ENCODE data around the gene SCGB1D1. TPM values are rescaled to one million over a fixed set of nuclear protein-coding genes. Genes with fewer than 3 reads are reported as not detected.

Gene SCGB1D1
- polyA plus RNA-seq, 3 donors: not detected

DNA sequence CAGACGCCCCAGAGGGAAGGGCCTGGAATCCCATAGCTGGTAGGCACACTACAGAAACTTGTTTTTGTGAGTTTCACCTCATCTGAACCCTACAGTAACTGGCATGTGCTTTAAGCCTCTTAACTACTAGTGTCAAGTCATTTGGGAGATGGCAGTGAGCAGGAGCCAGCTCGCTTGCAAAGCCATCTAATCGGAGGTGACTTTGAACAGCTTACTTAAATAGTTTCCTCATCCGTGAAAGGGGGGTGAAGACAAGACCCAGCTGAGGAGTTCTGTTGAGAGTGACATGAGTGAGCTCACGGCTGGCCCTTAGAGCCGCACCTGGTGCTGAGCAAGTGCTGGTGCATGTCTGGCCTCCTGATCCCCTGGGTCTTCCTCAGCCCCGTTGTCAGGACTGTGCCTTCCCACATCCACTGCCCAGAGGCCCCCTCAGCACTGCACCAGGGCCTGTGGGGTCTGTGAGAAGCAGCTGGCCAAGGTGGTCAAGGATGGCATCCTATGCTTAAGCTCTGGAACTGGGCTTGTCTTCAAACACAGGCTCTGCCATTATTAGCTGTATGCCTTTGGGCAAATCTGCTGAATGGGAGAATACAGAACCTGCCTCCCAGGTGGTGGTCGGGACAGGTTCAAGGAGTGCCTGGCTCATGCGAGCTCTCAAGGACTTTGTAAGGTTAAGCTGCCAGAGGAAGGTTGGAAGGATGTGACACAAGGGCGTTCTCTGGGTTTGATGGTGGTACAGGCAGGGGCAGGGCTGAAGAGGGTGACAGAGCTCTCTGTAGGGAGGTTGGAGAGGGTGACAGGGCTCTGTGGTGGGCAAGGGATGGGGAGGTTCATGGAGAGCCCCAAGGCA is 38.9 kb upstream of the SCGB1D1 start:
- Histone ChIP-seq H3K9me3 (replicated peaks in 1 of 2; ENCODE audit: control insufficient read depth in 1 of 2, insufficient read depth in 1 of 2, low read length in 2 of 2) (no peaks in the 10 kb centered on the region), H3K27ac (ENCODE audit: low read depth in 1 of 2, low read length in 2 of 2) (no peak overlapping the region), H3K36me3 (replicated peaks in 1 of 2; ENCODE audit: control insufficient read depth in 1 of 2, insufficient read depth in 2 of 2, low read length in 2 of 2) (peaks cover 57 to 73% of the 10 kb centered on the region in 2 donors), H3K4me1 (ENCODE audit: control insufficient read depth in 1 of 2, insufficient read depth in 2 of 2, low read length in 2 of 2) (peaks cover 6 to 9% of the 10 kb centered on the region in 2 donors), H2AFZ (ENCODE audit: insufficient read depth, low read depth, low read length, poor library complexity, severe bottlenecking) (no peak overlapping the region), H3K4me3 (replicated peaks in 1 of 3; ENCODE audit: low read depth in 2 of 3, low read length in 3 of 3) (no peak overlapping the region), H3K9ac (ENCODE audit: insufficient read depth, low read length, poor library complexity, severe bottlenecking) (no peak overlapping the region), H3K79me2 (ENCODE audit: insufficient read depth, low read length) (no peaks in the 10 kb centered on the region), H4K20me1 (ENCODE audit: insufficient read depth, low read length) (no peaks in the 10 kb centered on the region), H3K27me3 (ENCODE audit: control insufficient read depth in 2 of 2, insufficient read depth in 2 of 2, low read length in 2 of 2) (no peaks in the 10 kb centered on the region), H3K4me2 (replicated peaks; ENCODE audit: extremely low read depth, low read length, poor library complexity, severe bottlenecking) (no peak overlapping the region)
- peak overlapping the region in 6 of 7 donors; percentile 46 to 82 (median 70) for H3K27ac Mint-ChIP-seq
- peaks cover 66 to 85% of the 10 kb centered on the region in 2 donors for H3K36me3 Mint-ChIP-seq
- WGBS (ENCODE audit: insufficient coverage): 97% methylated on average over 8 of the region's 10 CpGs
- no peaks in the 10 kb centered on the region for H3K9me3 Mint-ChIP-seq
- no peak for DNase-seq
- intact Hi-C loops (cut with micrococcal nuclease): no loop called here
- TF ChIP-seq, protein P1, sequence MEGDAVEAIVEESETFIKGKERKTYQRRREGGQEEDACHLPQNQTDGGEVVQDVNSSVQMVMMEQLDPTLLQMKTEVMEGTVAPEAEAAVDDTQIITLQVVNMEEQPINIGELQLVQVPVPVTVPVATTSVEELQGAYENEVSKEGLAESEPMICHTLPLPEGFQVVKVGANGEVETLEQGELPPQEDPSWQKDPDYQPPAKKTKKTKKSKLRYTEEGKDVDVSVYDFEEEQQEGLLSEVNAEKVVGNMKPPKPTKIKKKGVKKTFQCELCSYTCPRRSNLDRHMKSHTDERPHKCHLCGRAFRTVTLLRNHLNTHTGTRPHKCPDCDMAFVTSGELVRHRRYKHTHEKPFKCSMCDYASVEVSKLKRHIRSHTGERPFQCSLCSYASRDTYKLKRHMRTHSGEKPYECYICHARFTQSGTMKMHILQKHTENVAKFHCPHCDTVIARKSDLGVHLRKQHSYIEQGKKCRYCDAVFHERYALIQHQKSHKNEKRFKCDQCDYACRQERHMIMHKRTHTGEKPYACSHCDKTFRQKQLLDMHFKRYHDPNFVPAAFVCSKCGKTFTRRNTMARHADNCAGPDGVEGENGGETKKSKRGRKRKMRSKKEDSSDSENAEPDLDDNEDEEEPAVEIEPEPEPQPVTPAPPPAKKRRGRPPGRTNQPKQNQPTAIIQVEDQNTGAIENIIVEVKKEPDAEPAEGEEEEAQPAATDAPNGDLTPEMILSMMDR (IDR thresholded peaks at IDR 0.05): no peak
- peaks cover 11% of the 10 kb centered on the region for H3K4me1 Mint-ChIP-seq
- no peak overlapping the region for H3K4me3 Mint-ChIP-seq
- no peaks in the 10 kb centered on the region for H3K27me3 Mint-ChIP-seq (ENCODE audit: low read depth in 3 of 3)

DNA sequence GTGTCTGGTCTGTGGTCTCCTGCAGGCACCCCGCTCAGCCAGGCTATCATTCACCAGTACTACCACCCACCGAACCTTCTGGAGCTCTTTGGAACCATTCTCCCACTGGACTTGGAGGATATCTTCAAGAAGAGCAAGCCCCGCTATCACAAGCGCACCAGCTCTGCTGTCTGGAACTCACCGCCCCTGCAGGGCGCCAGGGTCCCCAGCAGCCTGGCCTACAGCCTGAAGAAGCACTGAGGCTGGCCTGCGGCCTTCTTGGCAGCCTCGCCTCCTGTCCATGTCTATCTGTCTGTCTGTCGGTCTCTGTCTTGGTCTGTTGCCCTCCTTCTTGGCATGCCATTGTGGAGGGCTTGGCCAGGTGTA is 38.3 kb upstream of the SCGB1D1 start:
- Histone ChIP-seq H2AFZ (ENCODE audit: insufficient read depth, low read depth, low read length, poor library complexity, severe bottlenecking) (no peak overlapping the region), H3K9ac (ENCODE audit: insufficient read depth, low read length, poor library complexity, severe bottlenecking) (no peak overlapping the region), H3K4me3 (replicated peaks in 1 of 3; ENCODE audit: low read depth in 2 of 3, low read length in 3 of 3) (no peak overlapping the region), H4K20me1 (ENCODE audit: insufficient read depth, low read length) (no peaks in the 10 kb centered on the region), H3K79me2 (ENCODE audit: insufficient read depth, low read length) (no peaks in the 10 kb centered on the region), H3K9me3 (replicated peaks in 1 of 2; ENCODE audit: control insufficient read depth in 1 of 2, insufficient read depth in 1 of 2, low read length in 2 of 2) (no peaks in the 10 kb centered on the region), H3K36me3 (replicated peaks in 1 of 2; ENCODE audit: control insufficient read depth in 1 of 2, insufficient read depth in 2 of 2, low read length in 2 of 2) (peaks cover 52 to 67% of the 10 kb centered on the region in 2 donors), H3K4me1 (ENCODE audit: control insufficient read depth in 1 of 2, insufficient read depth in 2 of 2, low read length in 2 of 2) (peaks cover 6 to 9% of the 10 kb centered on the region in 2 donors), H3K27ac (ENCODE audit: low read depth in 1 of 2, low read length in 2 of 2) (no peak overlapping the region), H3K27me3 (ENCODE audit: control insufficient read depth in 2 of 2, insufficient read depth in 2 of 2, low read length in 2 of 2) (no peaks in the 10 kb centered on the region), H3K4me2 (replicated peaks; ENCODE audit: extremely low read depth, low read length, poor library complexity, severe bottlenecking) (no peak overlapping the region)
- TF ChIP-seq, protein P1 (IDR thresholded peaks at IDR 0.05): no peak
- 98% methylated on average over 9 of the region's 9 CpGs for WGBS (ENCODE audit: insufficient coverage)
- H3K4me3 Mint-ChIP-seq: no peak overlapping the region
- H3K27ac Mint-ChIP-seq: peak overlapping the region in 2 of 7 donors; percentile 74 to 77
- no peaks in the 10 kb centered on the region for H3K9me3 Mint-ChIP-seq
- H3K27me3 Mint-ChIP-seq (ENCODE audit: low read depth in 3 of 3): no peaks in the 10 kb centered on the region
- H3K36me3 Mint-ChIP-seq: peaks cover 60 to 79% of the 10 kb centered on the region in 2 donors
- no peak for DNase-seq
- peaks cover 11% of the 10 kb centered on the region for H3K4me1 Mint-ChIP-seq
- intact Hi-C loops (cut with micrococcal nuclease): no loop called here

Measured in CD14-positive monocyte (primary cell).